Right lobe of liver (tissue), 6 donors: ENCODE results near the gene SIRT2. TPM values are rescaled to one million over a fixed set of nuclear protein-coding genes. Genes with fewer than 3 reads are reported as not detected.

Source experiments
- ATAC-seq, 4 donors: fragments of 200-7000 bp; cut with Tn5 transposase; one replicate each; pipeline ENCODE4 v1.9.1; 2020; ENCODE audit warnings: mild to moderate bottlenecking in 4 of 4, moderate library complexity in 4 of 4
- DNase-seq, 3 donors: peaks; one replicate each; pipeline ENCODE4 v3.0.0-alpha.2; 2020
- H3K27ac ChIP-seq, 3 donors: fragments of 200-600 bp; one replicate each; pipeline ENCODE4 v1.8.0; 2022
- H3K27me3 ChIP-seq, 2 donors: fragments of 200-600 bp; one replicate each; pipeline ENCODE4 v1.8.0; 2022
- H3K36me3 ChIP-seq, 4 donors: fragments of 200-600 bp; sonication (generic) in 1 of 4; one replicate each; pipeline versions ENCODE4 v1.5.1 to v1.8.0; 2017 to 2022; ENCODE audit warnings: control low read depth in 1 of 4
- H3K4me1 ChIP-seq, 4 donors: fragments of 200-600 bp; sonication (generic) in 1 of 4; one replicate each; pipeline versions ENCODE4 v1.5.1 to v1.8.0; 2017 to 2022; ENCODE audit warnings: control low read depth in 1 of 4
- H3K4me3 ChIP-seq, 3 donors: fragments of 200-600 bp; one replicate each; pipeline ENCODE4 v1.8.0; 2022
- H3K9me3 ChIP-seq, 4 donors: fragments of 200-600 bp; sonication (generic) in 1 of 4; one replicate each; pipeline versions ENCODE4 v1.5.1 to v1.8.0; 2017 to 2022; ENCODE audit warnings: control low read depth in 1 of 4
- POLR2A ChIP-seq: fragments of 450-650 bp; IDR thresholded peaks from one replicate; pipeline ENCODE4 v1.6.1; 2017; ENCODE audit warnings: antibody characterized with exemption, mild to moderate bottlenecking
- WGBS: methylation state at CpG from one replicate; pipeline ENCODE4 v1.1.6; 2018; ENCODE audit warnings: low coverage, low lambda C conversion rate; ENCODE audit not compliant: insufficient coverage; ENCODE audit errors: missing lambda C conversion rate; 5-methylcytosine and 5-hydroxymethylcytosine counted together
- intact Hi-C, 2 donors: fragments of 100-400 bp; cut with DNase I; formaldehyde crosslinking; loops; one replicate each; pipeline versions ENCODE4 v1.11.2 to v1.14.1; 2022
- total RNA-seq, 6 experiments: library from RNA; depleted of rRNA in 2 of 6; stranded (reverse); fragments of >200 nt in 2 of 6; fragmentation: NEBNext Ultra II Directional in 3 of 6; extraction: Animal tissue kit (Norgen Biotek cat#: 25700) in 3 of 6; gene quantifications; one replicate each; pipeline versions ENCODE4 v1.1.0 to v1.2.4, GENCODE V29; 2016 to 2023
- TF ChIP-seq, protein P1 (sequence below), 4 donors: fragments of 200-600 bp in 3 of 4; fragments of 450-650 bp in 1 of 4; IDR thresholded peaks; one replicate each; pipeline versions ENCODE4 v1.5.1 to v1.8.0; 2016 to 2022; ENCODE audit warnings: antibody characterized with exemption in 4 of 4, mild to moderate bottlenecking in 2 of 4
- donor health status: DM: no; HTN: yes; CAD: no.
- donor health status: DM: no; HTN: no; CAD: no.
- donor health status: DM: no; HTN: no; CAD: no.
- donor health status: DM: no; HTN: yes; CAD: no.
- donor health status: DM: no; HTN: yes; CAD: no.

Gene SIRT2
- total RNA-seq, 6 experiments from 2014 or later: 28.6 to 62.0 (median 32.5) TPM

- Histone ChIP-seq H3K4me3 (no peak overlapping the region), H3K36me3 (peaks cover 0 to 17% (median 6%) of the 10 kb centered on the region in 4 donors), H3K27ac (no peak overlapping the region), H3K27me3 (no peaks in the 10 kb centered on the region), H3K9me3 (no peaks in the 10 kb centered on the region), H3K4me1 (no peaks in the 10 kb centered on the region)
- peak in 2 of 3 donors; percentile 10 to 47 for DNase-seq
- TF ChIP-seq, protein P1, sequence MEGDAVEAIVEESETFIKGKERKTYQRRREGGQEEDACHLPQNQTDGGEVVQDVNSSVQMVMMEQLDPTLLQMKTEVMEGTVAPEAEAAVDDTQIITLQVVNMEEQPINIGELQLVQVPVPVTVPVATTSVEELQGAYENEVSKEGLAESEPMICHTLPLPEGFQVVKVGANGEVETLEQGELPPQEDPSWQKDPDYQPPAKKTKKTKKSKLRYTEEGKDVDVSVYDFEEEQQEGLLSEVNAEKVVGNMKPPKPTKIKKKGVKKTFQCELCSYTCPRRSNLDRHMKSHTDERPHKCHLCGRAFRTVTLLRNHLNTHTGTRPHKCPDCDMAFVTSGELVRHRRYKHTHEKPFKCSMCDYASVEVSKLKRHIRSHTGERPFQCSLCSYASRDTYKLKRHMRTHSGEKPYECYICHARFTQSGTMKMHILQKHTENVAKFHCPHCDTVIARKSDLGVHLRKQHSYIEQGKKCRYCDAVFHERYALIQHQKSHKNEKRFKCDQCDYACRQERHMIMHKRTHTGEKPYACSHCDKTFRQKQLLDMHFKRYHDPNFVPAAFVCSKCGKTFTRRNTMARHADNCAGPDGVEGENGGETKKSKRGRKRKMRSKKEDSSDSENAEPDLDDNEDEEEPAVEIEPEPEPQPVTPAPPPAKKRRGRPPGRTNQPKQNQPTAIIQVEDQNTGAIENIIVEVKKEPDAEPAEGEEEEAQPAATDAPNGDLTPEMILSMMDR (IDR thresholded peaks at IDR 0.05): no peak
- no peak for TF ChIP-seq POLR2A
- ATAC-seq: no peak
- intact Hi-C loops: no loop called here
- WGBS: 61% methylated on average over 5 of the region's 14 CpGs
Observed at GRCh38 chr19:38920602-38921419, 21.4 kb upstream of the SIRT2 start.

DNA sequence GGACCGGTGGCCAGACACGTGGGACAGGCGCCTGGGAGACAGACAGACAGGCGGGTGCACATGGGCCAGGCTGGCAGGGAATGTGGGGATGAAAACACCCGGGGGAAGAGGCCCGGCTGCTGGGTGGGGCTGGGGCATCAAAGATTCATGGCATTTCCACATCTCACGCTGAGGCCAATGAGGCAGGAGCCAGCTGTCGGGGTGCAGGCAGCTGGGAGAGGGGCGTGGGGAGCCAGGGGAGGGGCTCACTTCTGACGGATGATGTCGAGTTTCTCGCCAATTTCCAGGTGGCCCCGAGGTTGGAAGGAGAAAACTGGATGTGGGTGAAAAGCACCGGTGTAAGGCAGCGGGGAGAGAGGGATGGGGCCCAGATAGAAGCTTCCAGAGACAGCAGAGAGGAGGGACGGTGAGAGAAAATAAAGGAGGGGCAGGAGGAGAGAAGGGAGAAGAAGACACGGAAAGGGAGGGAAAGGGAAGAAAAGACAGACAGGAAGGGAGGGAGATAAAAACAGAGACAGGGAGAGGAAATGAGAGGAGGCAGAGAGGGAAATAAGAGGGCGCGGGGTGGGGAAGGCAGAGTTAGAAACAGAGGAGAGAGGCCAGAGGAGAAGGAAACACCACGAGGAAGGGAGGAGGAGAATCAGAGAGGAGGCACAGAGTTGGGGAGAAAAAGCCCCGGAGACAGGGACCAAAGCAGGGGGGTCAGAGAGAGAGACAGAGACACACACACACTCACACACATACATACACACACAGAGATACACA is 20.6 kb upstream of the SIRT2 start:
- Histone ChIP-seq H3K4me1 (no peaks in the 10 kb centered on the region), H3K9me3 (no peaks in the 10 kb centered on the region), H3K27ac (no peak overlapping the region), H3K27me3 (no peaks in the 10 kb centered on the region), H3K36me3 (peaks cover 0 to 11% (median 6%) of the 10 kb centered on the region in 4 donors), H3K4me3 (no peak overlapping the region)
- WGBS: 78% methylated on average over 21 of the region's 21 CpGs
- TF ChIP-seq, protein P1 (IDR thresholded peaks at IDR 0.05): no peak
- intact Hi-C loops: no loop called here
- no peak for ATAC-seq
- peak in 2 of 3 donors; percentile 17 to 44 for DNase-seq

GRCh38 chr19:38918526-38918925 is 19.1 kb upstream of the SIRT2 start:
- H3K36me3 ChIP-seq: no peaks in the 10 kb centered on the region
- no peaks in the 10 kb centered on the region for H3K27me3 ChIP-seq
- no peak overlapping the region for H3K27ac ChIP-seq
- ATAC-seq (no peak), DNase-seq (peak; percentile 16 to 39 (median 30))
- no peak overlapping the region for H3K4me3 ChIP-seq
- TF ChIP-seq POLR2A: no peak
- TF ChIP-seq, protein P1 (IDR thresholded peaks at IDR 0.05): no peak
- no peaks in the 10 kb centered on the region for H3K9me3 ChIP-seq
- WGBS: 90% methylated on average over 6 of the region's 10 CpGs
- intact Hi-C loops: no loop called here
- H3K4me1 ChIP-seq: no peaks in the 10 kb centered on the region

DNA sequence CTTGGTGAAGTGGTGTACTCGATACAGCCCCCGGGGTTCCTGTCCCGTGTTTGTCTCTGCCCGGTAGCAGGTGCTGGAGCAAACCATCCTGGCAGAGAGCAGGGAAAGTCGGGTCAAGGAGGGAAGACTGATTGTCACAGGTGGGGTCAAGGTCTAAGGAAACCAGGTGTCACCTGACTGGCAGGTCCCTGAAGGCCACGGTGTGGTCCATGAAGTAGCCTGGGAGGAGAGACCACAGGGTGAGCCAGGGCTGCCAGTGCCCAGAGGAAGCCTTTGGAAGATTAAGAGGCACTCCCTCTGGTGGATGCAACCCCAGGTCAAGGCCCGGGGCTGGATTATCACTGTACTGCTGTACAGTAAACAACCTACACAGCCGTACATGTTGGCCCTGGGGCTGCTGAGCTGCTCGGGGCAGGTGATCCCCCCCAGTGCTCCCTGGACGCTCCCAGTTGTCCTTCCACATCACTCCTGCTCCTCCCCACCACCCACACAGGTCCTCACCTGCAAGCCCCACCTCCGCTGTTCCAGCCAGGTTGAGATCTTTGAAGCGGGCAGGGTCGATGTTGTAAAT is 18.6 kb upstream of the SIRT2 start:
- Histone ChIP-seq H3K9me3 (no peaks in the 10 kb centered on the region), H3K4me3 (no peak overlapping the region), H3K4me1 (no peaks in the 10 kb centered on the region), H3K36me3 (no peaks in the 10 kb centered on the region), H3K27me3 (no peaks in the 10 kb centered on the region), H3K27ac (no peak overlapping the region)
- TF ChIP-seq, protein P1 (IDR thresholded peaks at IDR 0.05): peak in 3 of 4 donors; percentile 10 to 20 (median 12)
- TF ChIP-seq POLR2A: no peak
- 69% methylated on average over 6 of the region's 13 CpGs for whole genome bisulfite sequencing
- ATAC-seq (peak; percentile 34 to 56 (median 42)), DNase-seq (peak in 2 of 3 donors; percentile 24 to 50)
- intact Hi-C loops: no loop called here
